GM23338 (cell line): Measurements from ENCODE around the gene HS1BP3. TPM values are rescaled to one million over a fixed set of nuclear protein-coding genes. Genes with fewer than 3 reads are reported as not detected.

Source experiments
- ATAC-seq: fragments of 200-7000 bp; cut with Tn5 transposase; 3 replicates; pipeline ENCODE4 v1.9.1; 2020
- DNase-seq: peaks from one replicate; pipeline ENCODE4 v3.0.0-alpha.2; 2015; ENCODE audit warnings: low spot score
- H2AFZ ChIP-seq: fragments of 200-600 bp; sonication (generic); 2 replicates; pipeline ENCODE4 v1.8.0; 2016; ENCODE audit warnings: antibody characterized with exemption, mild to moderate bottlenecking, moderate library complexity
- H3F3A ChIP-seq: fragments of 200-600 bp; sonication (generic); replicated peaks from 2 replicates; pipeline ENCODE4 v1.8.0; 2017; ENCODE audit warnings: antibody characterized with exemption, mixed run types, low read depth
- H3K27ac ChIP-seq: fragments of 200-600 bp; sonication (generic); 2 replicates; pipeline ENCODE4 v1.6.1; 2016; ENCODE audit warnings: low read depth
- H3K27me3 ChIP-seq: fragments of 200-600 bp; sonication (generic); 2 replicates; pipeline ENCODE4 v1.8.0; 2016; ENCODE audit warnings: mild to moderate bottlenecking, mixed run types, moderate library complexity; ENCODE audit not compliant: insufficient read depth
- H3K36me3 ChIP-seq: fragments of 200-600 bp; sonication (generic); 2 replicates; pipeline ENCODE4 v1.8.0; 2016; ENCODE audit warnings: mild to moderate bottlenecking; ENCODE audit not compliant: insufficient read depth
- H3K4me1 ChIP-seq: fragments of 200-600 bp; sonication (generic); 2 replicates; pipeline ENCODE4 v1.8.0; 2016; ENCODE audit warnings: mild to moderate bottlenecking, moderate library complexity; ENCODE audit not compliant: insufficient read depth
- H3K4me2 ChIP-seq: fragments of 200-600 bp; sonication (generic); 2 replicates; pipeline ENCODE4 v1.7.1; 2017; ENCODE audit warnings: mixed run types
- H3K4me3 ChIP-seq: fragments of 200-600 bp; sonication (generic); 2 replicates; pipeline ENCODE4 v1.6.1; 2016; ENCODE audit warnings: mixed run types
- H3K79me2 ChIP-seq: fragments of 200-600 bp; sonication (generic); replicated peaks from 2 replicates; pipeline ENCODE4 v1.8.0; 2017; ENCODE audit warnings: mild to moderate bottlenecking; ENCODE audit not compliant: insufficient read depth
- H3K9me2 ChIP-seq: fragments of 200-600 bp; sonication (generic); 2 replicates; pipeline ENCODE4 v1.8.0; 2017; ENCODE audit not compliant: insufficient read depth
- H4K20me1 ChIP-seq: fragments of 200-600 bp; sonication (generic); replicated peaks from 2 replicates; pipeline ENCODE4 v1.8.0; 2017; ENCODE audit warnings: mild to moderate bottlenecking; ENCODE audit not compliant: insufficient read depth
- H3K27ac Mint-ChIP-seq: 2 replicates; pipeline ENCODE4 v1.8.0; 2020; ENCODE audit warnings: inconsistent platforms, mild to moderate bottlenecking, moderate library complexity, mixed read lengths
- H3K27me3 Mint-ChIP-seq: 3 replicates; pipeline ENCODE4 v1.8.0; 2022; ENCODE audit warnings: low read depth, mild to moderate bottlenecking, moderate library complexity, mixed read lengths, inconsistent platforms; ENCODE audit not compliant: insufficient read depth, poor library complexity
- H3K36me3 Mint-ChIP-seq: 3 replicates; pipeline ENCODE4 v1.8.0; 2021; ENCODE audit warnings: low read depth, mild to moderate bottlenecking, inconsistent platforms, moderate library complexity, mixed read lengths
- H3K4me1 Mint-ChIP-seq: 3 replicates; pipeline ENCODE4 v1.8.0; 2020; ENCODE audit warnings: mild to moderate bottlenecking, inconsistent platforms, mixed read lengths
- H3K4me3 Mint-ChIP-seq: 3 replicates; pipeline ENCODE4 v1.8.0; 2021; ENCODE audit warnings: moderate library complexity, mild to moderate bottlenecking, inconsistent platforms, mixed read lengths
- H3K9me3 Mint-ChIP-seq: 3 replicates; pipeline ENCODE4 v1.8.0; 2020; ENCODE audit warnings: moderate library complexity, mild to moderate bottlenecking, inconsistent platforms, mixed read lengths
- JUNB ChIP-seq: IDR thresholded peaks from one replicate; pipeline ENCODE4 v1.6.1; 2016; ENCODE audit warnings: antibody characterized with exemption; ENCODE audit not compliant: unreplicated experiment
- NANOG ChIP-seq: IDR thresholded peaks from 2 replicates; pipeline ENCODE4 v1.6.1; 2016; ENCODE audit warnings: antibody characterized with exemption, borderline replicate concordance
- POLR2AphosphoS5 ChIP-seq: IDR thresholded peaks from 2 replicates; pipeline ENCODE4 v1.6.1; 2016; ENCODE audit warnings: antibody characterized with exemption, low read depth
- STAT1 ChIP-seq: IDR thresholded peaks from one replicate; pipeline ENCODE4 v1.6.1; 2016; ENCODE audit warnings: antibody characterized with exemption; ENCODE audit not compliant: unreplicated experiment
- ZNF114 ChIP-seq: fragments of 250-450 bp; sonication (Bioruptor Pico); IDR thresholded peaks from 2 replicates; pipeline ENCODE4 v1.5.0; 2020; ENCODE audit warnings: mild to moderate bottlenecking, moderate library complexity
- ZNF331 ChIP-seq: fragments of 250-450 bp; sonication (Bioruptor Pico); IDR thresholded peaks from 2 replicates; pipeline ENCODE4 v1.5.0; 2020; ENCODE audit warnings: low read depth, mild to moderate bottlenecking, moderate library complexity
- polyA plus RNA-seq: library from polyadenylated mRNA; unstranded; fragments of >200 nt; fragmentation: Nextera tagmentation; extraction: Ambion mirVana; gene quantifications from 2 replicates; pipeline ENCODE4 v1.2.1, GENCODE V29; 2016
- total RNA-seq: library from RNA; depleted of rRNA; stranded (reverse); fragments of >200 nt; shearing (Covaris generic); gene quantifications from 2 replicates; pipeline ENCODE4 v1.2.3, GENCODE V29; 2014
- TF ChIP-seq, protein P1 (sequence below): fragments of 250-450 bp; sonication (Bioruptor Pico); IDR thresholded peaks from 2 replicates; pipeline ENCODE4 v1.5.0; 2020; ENCODE audit warnings: mild to moderate bottlenecking, moderate library complexity

Gene HS1BP3
- total and polyA plus RNA-seq, 2 experiments from 2014 or later = 7.2 to 15.0 TPM

DNA sequence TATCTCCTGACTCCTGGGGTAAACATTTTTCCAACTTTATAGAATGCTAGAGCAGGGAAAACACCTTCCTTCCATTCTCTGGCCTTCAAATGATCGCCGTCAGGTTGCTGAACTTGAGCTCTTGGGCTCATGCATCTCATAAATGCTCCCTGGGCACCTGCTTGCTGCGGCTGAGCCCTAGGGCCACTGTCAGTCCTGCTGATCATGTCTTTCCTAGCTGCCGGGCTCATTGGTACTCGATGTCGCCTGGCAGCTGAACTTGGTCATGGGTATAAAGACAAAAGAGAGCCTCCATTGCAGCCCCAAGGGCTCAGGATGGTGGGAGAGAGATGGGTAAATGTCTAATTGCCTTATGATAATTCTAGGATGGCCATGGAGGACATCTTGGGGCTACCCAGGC lies 80.6 kb downstream of the HS1BP3 start:
- ATAC-seq (no peak), DNase-seq (no peak)
- Histone ChIP-seq H3K4me3 (no peak overlapping the region), H3K27ac (no peak overlapping the region), H3K79me2 (no peaks in the 10 kb centered on the region), H2AFZ (no peak overlapping the region), H3K9me2 (no peaks in the 10 kb centered on the region; the same call in 1 of the 2 replicates), H3K27me3 (no peaks in the 10 kb centered on the region), H3K4me2 (no peak overlapping the region), H4K20me1 (no peaks in the 10 kb centered on the region), H3K4me1 (peaks cover 8% of the 10 kb centered on the region), H3K36me3 (no peaks in the 10 kb centered on the region), H3F3A (no peaks in the 10 kb centered on the region)
- H3K27ac Mint-ChIP-seq = no peak overlapping the region
- H3K36me3 Mint-ChIP-seq = no peaks in the 10 kb centered on the region
- no peak overlapping the region for H3K4me3 Mint-ChIP-seq
- peaks cover 15% of the 10 kb centered on the region for H3K4me1 Mint-ChIP-seq
- TF ChIP-seq POLR2AphosphoS5 (no peak), JUNB (no peak), NANOG (no peak)
- no peaks in the 10 kb centered on the region for H3K9me3 Mint-ChIP-seq
- peaks cover 20% of the 10 kb centered on the region for H3K27me3 Mint-ChIP-seq

DNA sequence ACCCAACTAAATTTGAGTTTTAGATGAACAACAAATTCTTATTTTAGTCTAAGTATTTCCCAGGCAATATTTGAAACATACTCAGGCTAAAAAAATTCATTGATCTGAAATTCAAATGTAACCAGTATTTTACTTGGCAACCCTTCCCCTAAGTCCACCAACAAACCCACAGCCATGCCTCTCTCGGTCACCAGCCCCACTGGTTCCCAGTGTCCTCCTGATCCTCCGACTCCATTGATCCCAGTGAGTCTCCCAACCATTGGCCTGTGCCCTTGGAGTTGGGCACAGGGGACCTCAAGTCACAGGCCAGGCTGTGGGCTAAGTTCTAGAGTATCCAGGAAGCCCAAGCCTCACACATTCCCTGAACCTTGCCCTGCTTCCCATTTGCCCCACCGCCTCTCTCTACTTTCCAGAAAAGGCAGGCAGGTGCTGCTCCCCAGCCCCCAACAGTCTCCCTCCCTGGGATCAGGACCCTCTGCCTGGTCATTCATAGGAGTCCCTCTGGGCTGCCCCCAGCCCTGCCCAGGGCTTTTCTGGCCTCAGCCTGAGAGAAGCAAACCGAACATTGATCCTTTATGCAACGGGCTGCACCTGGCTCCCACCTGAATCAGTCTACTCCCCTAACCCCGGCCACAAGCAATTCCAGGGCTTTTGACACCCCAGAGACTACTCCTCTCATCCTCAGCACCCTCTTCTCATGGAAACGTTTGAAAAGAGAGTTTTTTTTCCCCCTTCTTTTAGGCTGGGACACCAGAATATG lies 81.3 kb downstream of the HS1BP3 start:
- H3K4me1 ChIP-seq = peaks cover 8% of the 10 kb centered on the region
- H3F3A ChIP-seq = no peaks in the 10 kb centered on the region
- Mint-ChIP-seq H3K27me3 (peaks cover 22% of the 10 kb centered on the region), H3K27ac (no peak overlapping the region), H3K4me3 (no peak overlapping the region), H3K4me1 (peaks cover 15% of the 10 kb centered on the region), H3K36me3 (no peaks in the 10 kb centered on the region), H3K9me3 (no peaks in the 10 kb centered on the region)
- no peak overlapping the region for H3K4me2 ChIP-seq
- H3K4me3 ChIP-seq = no peak overlapping the region
- H3K36me3 ChIP-seq = no peaks in the 10 kb centered on the region
- H2AFZ ChIP-seq = no peak overlapping the region
- TF ChIP-seq ZNF114 (CRISPR knock-in tag) = no peak
- DNase-seq (no peak), ATAC-seq (no peak)
- no peaks in the 10 kb centered on the region for H3K27me3 ChIP-seq
- no peaks in the 10 kb centered on the region for H3K79me2 ChIP-seq
- H4K20me1 ChIP-seq = no peaks in the 10 kb centered on the region
- H3K27ac ChIP-seq = no peak overlapping the region
- no peaks in the 10 kb centered on the region; the same call in 1 of the 2 replicates for H3K9me2 ChIP-seq

DNA sequence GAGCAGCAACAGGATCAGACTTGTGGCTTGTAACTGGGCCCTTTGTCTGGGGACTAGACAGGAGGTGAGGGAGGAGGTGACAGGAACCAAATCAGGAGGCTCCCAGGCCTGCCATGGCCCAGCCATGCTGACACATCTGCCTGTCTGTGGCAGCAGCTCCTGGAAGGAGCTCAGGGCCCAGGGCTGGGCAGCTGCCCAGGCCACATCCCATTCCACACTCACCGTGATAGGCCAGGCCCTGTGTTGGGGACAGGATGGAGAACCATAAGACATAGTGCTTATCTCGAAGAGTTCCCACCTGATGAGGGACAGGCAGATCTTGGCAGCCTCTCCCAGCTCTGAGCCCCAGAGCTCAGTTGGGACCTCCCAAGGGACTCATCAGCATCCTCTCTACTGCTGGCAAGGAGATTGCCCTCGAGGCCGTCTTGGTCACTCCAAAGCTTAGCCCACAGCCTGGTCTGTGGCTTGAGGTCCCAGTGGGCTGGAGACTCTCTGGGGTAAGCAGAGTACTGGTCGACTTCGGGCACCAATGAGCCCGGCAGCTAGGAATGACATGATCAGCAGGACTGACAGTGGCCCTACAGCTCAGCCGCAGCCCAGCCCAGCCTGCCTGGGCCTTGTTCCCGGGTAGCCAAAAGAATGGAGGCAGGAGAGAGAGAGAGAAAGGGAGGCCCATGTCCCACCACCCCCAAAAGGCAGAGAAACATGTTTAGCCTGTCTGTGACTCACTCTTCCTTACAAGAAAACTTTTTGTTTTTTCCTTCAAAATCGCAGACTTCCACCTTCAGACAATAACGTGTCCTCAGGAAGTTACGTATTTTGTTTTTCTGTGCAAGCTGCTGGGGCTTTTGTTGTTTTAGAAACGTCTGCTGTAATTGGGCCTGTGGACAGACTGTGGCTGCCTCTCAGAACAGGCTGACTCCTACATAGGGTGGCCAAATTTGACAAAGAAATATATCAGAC lies 82.1 kb downstream of the HS1BP3 start:
- Histone ChIP-seq H4K20me1 (no peaks in the 10 kb centered on the region), H3K27me3 (no peaks in the 10 kb centered on the region), H3K4me2 (no peak overlapping the region), H2AFZ (no peak overlapping the region), H3K4me1 (peaks cover 8% of the 10 kb centered on the region), H3K36me3 (no peaks in the 10 kb centered on the region), H3K79me2 (no peaks in the 10 kb centered on the region), H3K27ac (no peak overlapping the region), H3K4me3 (no peak overlapping the region), H3K9me2 (no peaks in the 10 kb centered on the region; the same call in 1 of the 2 replicates), H3F3A (no peaks in the 10 kb centered on the region)
- peaks cover 30% of the 10 kb centered on the region for H3K27me3 Mint-ChIP-seq
- TF ChIP-seq ZNF331 (CRISPR knock-in tag) (no peak), STAT1 (no peak)
- TF ChIP-seq, protein P1, sequence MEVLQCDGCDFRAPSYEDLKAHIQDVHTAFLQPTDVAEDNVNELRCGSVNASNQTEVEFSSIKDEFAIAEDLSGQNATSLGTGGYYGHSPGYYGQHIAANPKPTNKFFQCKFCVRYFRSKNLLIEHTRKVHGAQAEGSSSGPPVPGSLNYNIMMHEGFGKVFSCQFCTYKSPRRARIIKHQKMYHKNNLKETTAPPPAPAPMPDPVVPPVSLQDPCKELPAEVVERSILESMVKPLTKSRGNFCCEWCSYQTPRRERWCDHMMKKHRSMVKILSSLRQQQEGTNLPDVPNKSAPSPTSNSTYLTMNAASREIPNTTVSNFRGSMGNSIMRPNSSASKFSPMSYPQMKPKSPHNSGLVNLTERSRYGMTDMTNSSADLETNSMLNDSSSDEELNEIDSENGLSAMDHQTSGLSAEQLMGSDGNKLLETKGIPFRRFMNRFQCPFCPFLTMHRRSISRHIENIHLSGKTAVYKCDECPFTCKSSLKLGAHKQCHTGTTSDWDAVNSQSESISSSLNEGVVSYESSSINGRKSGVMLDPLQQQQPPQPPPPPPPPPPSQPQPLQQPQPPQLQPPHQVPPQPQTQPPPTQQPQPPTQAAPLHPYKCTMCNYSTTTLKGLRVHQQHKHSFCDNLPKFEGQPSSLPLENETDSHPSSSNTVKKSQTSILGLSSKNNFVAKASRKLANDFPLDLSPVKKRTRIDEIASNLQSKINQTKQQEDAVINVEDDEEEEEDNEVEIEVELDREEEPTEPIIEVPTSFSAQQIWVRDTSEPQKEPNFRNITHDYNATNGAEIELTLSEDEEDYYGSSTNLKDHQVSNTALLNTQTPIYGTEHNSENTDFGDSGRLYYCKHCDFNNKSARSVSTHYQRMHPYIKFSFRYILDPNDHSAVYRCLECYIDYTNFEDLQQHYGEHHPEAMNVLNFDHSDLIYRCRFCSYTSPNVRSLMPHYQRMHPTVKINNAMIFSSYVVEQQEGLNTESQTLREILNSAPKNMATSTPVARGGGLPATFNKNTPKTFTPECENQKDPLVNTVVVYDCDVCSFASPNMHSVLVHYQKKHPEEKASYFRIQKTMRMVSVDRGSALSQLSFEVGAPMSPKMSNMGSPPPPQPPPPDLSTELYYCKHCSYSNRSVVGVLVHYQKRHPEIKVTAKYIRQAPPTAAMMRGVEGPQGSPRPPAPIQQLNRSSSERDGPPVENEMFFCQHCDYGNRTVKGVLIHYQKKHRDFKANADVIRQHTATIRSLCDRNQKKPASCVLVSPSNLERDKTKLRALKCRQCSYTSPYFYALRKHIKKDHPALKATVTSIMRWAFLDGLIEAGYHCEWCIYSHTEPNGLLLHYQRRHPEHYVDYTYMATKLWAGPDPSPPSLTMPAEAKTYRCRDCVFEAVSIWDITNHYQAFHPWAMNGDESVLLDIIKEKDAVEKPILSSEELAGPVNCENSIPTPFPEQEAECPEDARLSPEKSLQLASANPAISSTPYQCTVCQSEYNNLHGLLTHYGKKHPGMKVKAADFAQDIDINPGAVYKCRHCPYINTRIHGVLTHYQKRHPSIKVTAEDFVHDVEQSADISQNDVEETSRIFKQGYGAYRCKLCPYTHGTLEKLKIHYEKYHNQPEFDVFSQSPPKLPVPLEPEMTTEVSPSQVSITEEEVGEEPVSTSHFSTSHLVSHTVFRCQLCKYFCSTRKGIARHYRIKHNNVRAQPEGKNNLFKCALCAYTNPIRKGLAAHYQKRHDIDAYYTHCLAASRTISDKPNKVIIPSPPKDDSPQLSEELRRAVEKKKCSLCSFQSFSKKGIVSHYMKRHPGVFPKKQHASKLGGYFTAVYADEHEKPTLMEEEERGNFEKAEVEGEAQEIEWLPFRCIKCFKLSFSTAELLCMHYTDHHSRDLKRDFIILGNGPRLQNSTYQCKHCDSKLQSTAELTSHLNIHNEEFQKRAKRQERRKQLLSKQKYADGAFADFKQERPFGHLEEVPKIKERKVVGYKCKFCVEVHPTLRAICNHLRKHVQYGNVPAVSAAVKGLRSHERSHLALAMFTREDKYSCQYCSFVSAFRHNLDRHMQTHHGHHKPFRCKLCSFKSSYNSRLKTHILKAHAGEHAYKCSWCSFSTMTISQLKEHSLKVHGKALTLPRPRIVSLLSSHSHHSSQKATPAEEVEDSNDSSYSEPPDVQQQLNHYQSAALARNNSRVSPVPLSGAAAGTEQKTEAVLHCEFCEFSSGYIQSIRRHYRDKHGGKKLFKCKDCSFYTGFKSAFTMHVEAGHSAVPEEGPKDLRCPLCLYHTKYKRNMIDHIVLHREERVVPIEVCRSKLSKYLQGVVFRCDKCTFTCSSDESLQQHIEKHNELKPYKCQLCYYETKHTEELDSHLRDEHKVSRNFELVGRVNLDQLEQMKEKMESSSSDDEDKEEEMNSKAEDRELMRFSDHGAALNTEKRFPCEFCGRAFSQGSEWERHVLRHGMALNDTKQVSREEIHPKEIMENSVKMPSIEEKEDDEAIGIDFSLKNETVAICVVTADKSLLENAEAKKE (CRISPR knock-in tag) = no peak
- no peak overlapping the region for H3K4me3 Mint-ChIP-seq
- DNase-seq = no peak
- no peaks in the 10 kb centered on the region for H3K36me3 Mint-ChIP-seq
- H3K27ac Mint-ChIP-seq = no peak overlapping the region
- peaks cover 15% of the 10 kb centered on the region for H3K4me1 Mint-ChIP-seq
- H3K9me3 Mint-ChIP-seq = no peaks in the 10 kb centered on the region
- ATAC-seq = no peak
